Measurements from ENCODE around the gene EXOSC9.
"Not testable (repeated sequence)": the region's sequence is repeated elsewhere in the genome, so short reads cannot be mapped to it uniquely, and the experiment has no call there.

Gene EXOSC9, protein sequence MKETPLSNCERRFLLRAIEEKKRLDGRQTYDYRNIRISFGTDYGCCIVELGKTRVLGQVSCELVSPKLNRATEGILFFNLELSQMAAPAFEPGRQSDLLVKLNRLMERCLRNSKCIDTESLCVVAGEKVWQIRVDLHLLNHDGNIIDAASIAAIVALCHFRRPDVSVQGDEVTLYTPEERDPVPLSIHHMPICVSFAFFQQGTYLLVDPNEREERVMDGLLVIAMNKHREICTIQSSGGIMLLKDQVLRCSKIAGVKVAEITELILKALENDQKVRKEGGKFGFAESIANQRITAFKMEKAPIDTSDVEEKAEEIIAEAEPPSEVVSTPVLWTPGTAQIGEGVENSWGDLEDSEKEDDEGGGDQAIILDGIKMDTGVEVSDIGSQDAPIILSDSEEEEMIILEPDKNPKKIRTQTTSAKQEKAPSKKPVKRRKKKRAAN

DNA sequence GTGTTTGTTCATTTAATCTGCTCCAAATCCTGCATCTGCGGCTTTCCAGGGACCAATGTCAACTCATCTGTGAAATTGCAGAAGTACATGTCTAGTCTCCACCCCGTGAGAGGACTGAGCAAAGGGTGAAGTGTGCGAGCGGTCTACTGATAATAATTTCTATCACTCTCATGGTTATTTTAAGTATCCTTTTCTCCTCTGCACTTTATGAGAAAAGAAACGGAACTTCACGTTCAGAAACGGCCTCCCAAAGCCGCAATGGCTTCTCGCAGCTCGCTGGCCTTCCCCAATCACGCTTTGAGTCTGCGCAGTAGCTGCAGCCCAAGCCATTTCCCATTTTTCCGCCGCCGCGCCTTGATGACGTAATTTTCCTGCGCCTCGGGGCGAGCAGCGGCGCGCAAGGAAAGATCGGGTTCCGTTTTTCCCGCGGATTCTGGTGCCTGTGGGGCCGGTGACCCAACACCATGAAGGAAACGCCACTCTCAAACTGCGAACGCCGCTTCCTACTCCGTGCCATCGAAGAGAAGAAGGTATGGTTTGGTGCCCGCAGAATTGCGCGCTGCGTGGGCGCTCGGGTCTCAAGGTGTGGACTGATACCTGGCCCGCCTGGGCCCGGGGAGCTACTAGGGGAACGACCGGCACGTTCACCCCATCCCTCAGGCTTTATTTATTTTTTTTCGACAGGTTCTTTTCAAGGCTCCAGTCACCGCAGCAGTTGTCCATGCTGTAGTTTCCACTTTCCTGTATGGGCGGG lies at the start of gene EXOSC9:
TSS of gene EXOSC9 (plus strand) at position 363 of the 754 bp plus-strand sequence. CDS start at position 465, 102 bp downstream.
- no peaks in the 10 kb centered on the region for H3K9me2 ChIP-seq (replicated peaks; ENCODE audit: insufficient read depth, low read length)
- H2AFZ ChIP-seq (ENCODE audit: low read depth, low read length, severe bottlenecking), result peak within 1 kb of the TSS; percentile 96
- peaks cover 9% of the 10 kb centered on the region; the same call in 1 of the 2 replicates for H3K36me3 ChIP-seq (ENCODE audit: low read length)
- peak within 1 kb of the TSS; percentile 80 for H3K4me2 ChIP-seq (ENCODE audit: low read depth, low read length, poor library complexity, severe bottlenecking)
- H4K20me1 ChIP-seq (ENCODE audit: low read depth, low read length), result no peaks in the 10 kb centered on the region
- H3K27me3 ChIP-seq (ENCODE audit: low read length), result no peaks in the 10 kb centered on the region
- peak within 1 kb of the TSS; percentile 65 for H3K27ac ChIP-seq (ENCODE audit: low read depth, low read length)
- H3K4me3 ChIP-seq (ENCODE audit: insufficient read depth, low read length, poor library complexity, severe bottlenecking), result peak within 1 kb of the TSS; percentile 81
- H3K9me3 ChIP-seq (ENCODE audit: insufficient read depth, low read length), result no peaks in the 10 kb centered on the region
- H3K9ac ChIP-seq (ENCODE audit: low read length), result peak within 1 kb of the TSS; percentile 87
- TF ChIP-seq EZH2phosphoT487 (conservative IDR thresholded peaks at IDR 0.05; ENCODE audit: low read length), result no peak
- TF ChIP-seq, protein P1, sequence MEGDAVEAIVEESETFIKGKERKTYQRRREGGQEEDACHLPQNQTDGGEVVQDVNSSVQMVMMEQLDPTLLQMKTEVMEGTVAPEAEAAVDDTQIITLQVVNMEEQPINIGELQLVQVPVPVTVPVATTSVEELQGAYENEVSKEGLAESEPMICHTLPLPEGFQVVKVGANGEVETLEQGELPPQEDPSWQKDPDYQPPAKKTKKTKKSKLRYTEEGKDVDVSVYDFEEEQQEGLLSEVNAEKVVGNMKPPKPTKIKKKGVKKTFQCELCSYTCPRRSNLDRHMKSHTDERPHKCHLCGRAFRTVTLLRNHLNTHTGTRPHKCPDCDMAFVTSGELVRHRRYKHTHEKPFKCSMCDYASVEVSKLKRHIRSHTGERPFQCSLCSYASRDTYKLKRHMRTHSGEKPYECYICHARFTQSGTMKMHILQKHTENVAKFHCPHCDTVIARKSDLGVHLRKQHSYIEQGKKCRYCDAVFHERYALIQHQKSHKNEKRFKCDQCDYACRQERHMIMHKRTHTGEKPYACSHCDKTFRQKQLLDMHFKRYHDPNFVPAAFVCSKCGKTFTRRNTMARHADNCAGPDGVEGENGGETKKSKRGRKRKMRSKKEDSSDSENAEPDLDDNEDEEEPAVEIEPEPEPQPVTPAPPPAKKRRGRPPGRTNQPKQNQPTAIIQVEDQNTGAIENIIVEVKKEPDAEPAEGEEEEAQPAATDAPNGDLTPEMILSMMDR (IDR thresholded peaks at IDR 0.05; ENCODE audit: insufficient read depth, low read length, poor library complexity, severe bottlenecking), result no peak
- peaks cover 19% of the 10 kb centered on the region for H3K79me2 ChIP-seq (ENCODE audit: insufficient read depth, low read length)
- H3F3A ChIP-seq (ENCODE audit: insufficient read depth), result no peaks in the 10 kb centered on the region

DNA sequence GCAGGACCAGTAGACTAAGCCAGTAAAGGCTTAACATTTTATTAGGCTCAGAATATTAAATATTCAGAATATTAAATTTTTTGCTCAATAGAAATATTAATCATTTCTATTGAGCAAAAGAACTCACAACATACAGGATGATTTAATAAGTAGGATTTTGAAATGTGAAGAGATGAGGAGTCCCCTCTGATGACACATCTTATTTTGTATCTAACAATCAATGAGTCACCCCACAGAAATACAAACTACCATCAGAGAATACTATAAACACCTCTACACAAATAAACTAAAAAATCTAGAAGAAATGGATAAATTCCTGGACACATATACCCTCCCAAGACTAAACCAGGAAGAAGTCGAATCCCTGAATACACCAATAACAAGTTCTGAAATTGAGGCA lies 49.0 kb upstream of the EXOSC9 start:
- H3K36me3 ChIP-seq (ENCODE audit: low read length); H3K27ac ChIP-seq (ENCODE audit: low read depth, low read length); H4K20me1 ChIP-seq (ENCODE audit: low read depth, low read length); H3K9me3 ChIP-seq (ENCODE audit: insufficient read depth, low read length); H3K9ac ChIP-seq (ENCODE audit: low read length); H3K79me2 ChIP-seq (ENCODE audit: insufficient read depth, low read length); H3K9me2 ChIP-seq (replicated peaks; ENCODE audit: insufficient read depth, low read length); H3K4me2 ChIP-seq (ENCODE audit: low read depth, low read length, poor library complexity, severe bottlenecking); H3F3A ChIP-seq (ENCODE audit: insufficient read depth); H2AFZ ChIP-seq (ENCODE audit: low read depth, low read length, severe bottlenecking); H3K4me3 ChIP-seq (ENCODE audit: insufficient read depth, low read length, poor library complexity, severe bottlenecking); H3K27me3 ChIP-seq (ENCODE audit: low read length): not testable (repeated sequence)

DNA sequence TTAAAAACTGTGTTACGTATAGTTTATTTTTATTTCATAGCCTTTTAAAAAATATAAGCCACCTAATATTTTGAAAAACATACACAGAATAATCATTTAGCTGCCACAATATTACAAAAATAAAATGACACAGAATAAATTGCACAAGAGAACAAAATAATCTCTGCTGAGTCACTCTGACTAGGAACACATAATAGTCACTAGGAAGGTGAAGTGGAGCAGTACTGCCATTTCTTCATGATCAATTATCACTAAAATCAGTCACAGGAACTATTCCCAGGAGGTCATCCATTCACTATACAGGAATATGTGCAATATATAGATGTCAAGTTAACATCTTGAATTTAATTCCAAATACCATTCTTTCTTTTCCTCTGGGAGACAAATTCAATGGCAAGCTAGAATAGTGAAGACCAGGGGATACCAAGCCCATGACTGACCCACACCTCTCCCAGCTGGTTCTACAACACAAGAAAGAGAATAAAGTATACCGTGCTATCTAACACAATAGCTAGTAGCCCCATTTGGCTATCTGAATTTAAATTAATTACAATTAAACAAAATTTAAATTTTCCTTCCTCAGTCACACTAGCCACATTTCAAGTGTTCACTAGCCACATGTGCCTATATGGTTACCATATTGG lies 42.1 kb upstream of the EXOSC9 start:
- H3K9me2 ChIP-seq (replicated peaks; ENCODE audit: insufficient read depth, low read length), result no peaks in the 10 kb centered on the region
- no peak overlapping the region for H3K4me3 ChIP-seq (ENCODE audit: insufficient read depth, low read length, poor library complexity, severe bottlenecking)
- no peaks in the 10 kb centered on the region for H3K27me3 ChIP-seq (ENCODE audit: low read length)
- H3K79me2 ChIP-seq (ENCODE audit: insufficient read depth, low read length), result no peaks in the 10 kb centered on the region
- H3K9me3 ChIP-seq (ENCODE audit: insufficient read depth, low read length), result no peaks in the 10 kb centered on the region
- H3K4me2 ChIP-seq (ENCODE audit: low read depth, low read length, poor library complexity, severe bottlenecking), result no peak overlapping the region
- TF ChIP-seq, protein P1 (IDR thresholded peaks at IDR 0.05; ENCODE audit: insufficient read depth, low read length, poor library complexity, severe bottlenecking), result no peak
- no peak for TF ChIP-seq EZH2phosphoT487 (conservative IDR thresholded peaks at IDR 0.05; ENCODE audit: low read length)
- H2AFZ ChIP-seq (ENCODE audit: low read depth, low read length, severe bottlenecking), result no peak overlapping the region
- no peaks in the 10 kb centered on the region for H3F3A ChIP-seq (ENCODE audit: insufficient read depth)
- no peak overlapping the region for H3K9ac ChIP-seq (ENCODE audit: low read length)
- H3K36me3 ChIP-seq (ENCODE audit: low read length), result no peaks in the 10 kb centered on the region
- H3K27ac ChIP-seq (ENCODE audit: low read depth, low read length), result no peak overlapping the region
- no peaks in the 10 kb centered on the region for H4K20me1 ChIP-seq (ENCODE audit: low read depth, low read length)
